Measurements from ENCODE around the gene XPNPEP1. TPM values are rescaled to one million over a fixed set of nuclear protein-coding genes. Genes with fewer than 3 reads are reported as not detected.

The XPNPEP1 gene
- total and polyA plus RNA-seq, 8 donors, result 34.1 to 112 (median 72.8) TPM

DNA sequence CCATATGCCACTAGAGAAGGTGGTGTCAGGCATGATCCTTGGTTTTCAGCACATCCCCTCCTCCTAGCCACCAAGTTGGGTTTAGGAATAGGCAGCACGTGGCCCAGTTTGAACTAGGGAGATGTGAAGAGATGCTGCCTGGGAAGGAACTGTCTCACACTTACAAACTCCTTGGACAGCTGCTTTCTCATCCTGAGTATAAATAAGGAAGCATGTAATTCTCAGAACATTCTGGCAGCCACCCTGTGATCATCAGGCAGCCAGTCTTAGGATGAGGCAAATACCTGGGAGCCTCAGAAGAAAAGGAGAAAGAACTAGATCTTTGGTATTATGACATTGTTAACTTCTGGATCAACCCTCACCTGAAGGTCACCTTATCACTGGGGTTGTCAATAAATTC is 21.3 kb upstream of the XPNPEP1 start:
- H3K36me3 ChIP-seq, result no peaks in the 10 kb centered on the region

DNA sequence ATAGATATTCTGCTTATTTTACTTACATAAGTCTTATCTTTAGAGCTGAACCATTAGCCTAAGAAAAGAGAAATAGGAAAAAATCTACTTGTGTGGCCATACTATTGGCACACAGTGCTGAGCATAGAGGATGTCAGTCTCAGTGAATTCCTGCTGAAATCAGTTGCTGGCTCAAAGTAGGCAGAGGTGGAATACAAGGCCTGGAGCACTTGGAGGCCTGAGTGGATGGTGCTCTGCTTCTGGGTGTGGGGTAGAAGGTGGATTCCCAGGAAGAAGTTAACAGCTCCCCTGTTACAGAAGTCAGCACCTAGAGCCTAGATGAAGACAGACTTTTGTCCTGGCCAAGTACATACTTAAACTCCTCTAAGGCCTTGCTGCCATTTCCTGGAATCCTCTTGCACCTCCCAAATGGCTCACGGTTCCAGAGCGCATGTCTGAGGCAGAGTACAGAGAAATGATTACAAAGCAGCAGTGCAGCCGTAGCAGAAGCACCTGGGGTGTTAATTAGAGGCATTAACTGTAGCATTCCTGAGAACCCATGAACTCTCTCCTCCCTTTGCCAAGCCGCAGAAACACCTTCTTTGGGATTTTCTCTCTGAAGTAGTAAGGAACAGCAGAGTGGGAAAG is 18.0 kb upstream of the XPNPEP1 start:
- intact Hi-C loops (cut with DNase I), result no loop called here
- Histone ChIP-seq H3K4me1 (no peaks in the 10 kb centered on the region), H3K27me3 (no peaks in the 10 kb centered on the region), H3K4me3 (no peak overlapping the region), H3K36me3 (no peaks in the 10 kb centered on the region), H3K9me3 (no peaks in the 10 kb centered on the region), H3K27ac (no peak overlapping the region)
- FAIRE-seq (no peak), DNase-seq (no peak), ATAC-seq (no peak)
- WGBS, 2 donors, result 89% methylated on average over 4 of the region's 4 CpGs
- no peak for TF ChIP-seq CTCF (IDR thresholded peaks at IDR 0.05)

More for the DNA sequence above, 21.3 kb upstream of the XPNPEP1 start:
- DNase-seq (no peak), ATAC-seq (no peak), FAIRE-seq (no peak)
- Histone ChIP-seq H3K27ac (no peak overlapping the region), H3K4me3 (no peak overlapping the region), H3K4me1 (no peaks in the 10 kb centered on the region), H3K9me3 (no peaks in the 10 kb centered on the region), H3K27me3 (no peaks in the 10 kb centered on the region)
- intact Hi-C loops (cut with DNase I), result no loop called here
- WGBS, 2 donors, result 66 to 79% methylated on average over 1 of the region's 1 CpG
- no peak for TF ChIP-seq CTCF (IDR thresholded peaks at IDR 0.05)

DNA sequence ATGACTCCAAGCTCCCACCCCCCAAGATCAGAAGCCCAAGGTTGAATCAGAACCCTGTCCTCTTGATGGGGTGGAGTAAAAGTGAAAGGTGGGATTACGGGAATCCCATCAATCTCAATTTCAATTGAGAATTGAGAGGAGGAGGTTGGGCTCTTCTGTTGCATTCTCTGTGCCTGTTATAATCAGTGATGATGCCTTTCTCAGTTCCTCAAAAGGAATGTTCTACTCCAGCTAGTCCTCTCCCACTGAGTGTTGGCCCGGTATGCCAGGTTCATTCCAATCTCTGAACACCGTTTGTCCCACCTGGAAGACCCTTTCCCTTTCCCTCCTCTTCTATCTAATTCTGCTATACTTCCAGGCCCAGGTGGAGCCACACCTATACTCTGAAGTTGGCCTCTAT is 17.2 kb upstream of the XPNPEP1 start:
- DNase-seq, result no peak
- 95% methylated on average over 3 of the region's 3 CpGs for WGBS, 2 donors
- Histone ChIP-seq H3K27ac (no peak overlapping the region), H3K9me3 (no peaks in the 10 kb centered on the region), H3K27me3 (no peaks in the 10 kb centered on the region), H3K4me1 (no peaks in the 10 kb centered on the region), H3K36me3 (no peaks in the 10 kb centered on the region), H3K4me3 (no peak overlapping the region)
- TF ChIP-seq CTCF (IDR thresholded peaks at IDR 0.05), result no peak
- no peak for FAIRE-seq
- intact Hi-C loops (cut with DNase I), result no loop called here
- no peak for ATAC-seq

DNA sequence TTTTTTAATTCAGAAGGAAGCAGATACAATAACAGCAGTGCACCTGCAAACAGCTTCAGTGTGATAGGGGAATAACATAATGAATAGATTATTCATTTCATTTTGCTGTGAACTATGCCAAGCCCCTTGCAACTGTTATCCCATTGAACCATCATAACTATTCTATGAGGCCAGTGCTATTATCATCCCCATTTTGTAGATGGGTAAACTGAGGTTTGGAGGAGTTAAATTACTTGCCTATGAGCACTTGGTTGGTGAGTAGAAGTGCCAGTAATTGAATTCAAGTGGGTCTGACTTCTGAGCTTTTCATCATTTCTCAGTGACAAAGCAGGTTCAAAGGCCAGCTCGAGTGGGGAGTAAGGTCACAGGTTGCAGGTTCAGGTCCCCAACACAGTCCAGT is 16.8 kb upstream of the XPNPEP1 start:
- Histone ChIP-seq H3K4me1 (peaks cover 0 to 3% (median under 1%) of the 10 kb centered on the region in 3 donors), H3K27ac (no peak overlapping the region), H3K36me3 (no peaks in the 10 kb centered on the region), H3K4me3 (no peak overlapping the region), H3K9me3 (no peaks in the 10 kb centered on the region), H3K27me3 (no peaks in the 10 kb centered on the region)
- WGBS, 2 donors, result 83 to 88% methylated on average over 1 of the region's 1 CpG
- no peak for TF ChIP-seq CTCF (IDR thresholded peaks at IDR 0.05)
- intact Hi-C loops (cut with DNase I), result no loop called here
- FAIRE-seq (no peak), DNase-seq (no peak), ATAC-seq (no peak)

GRCh38 chr10:109939315-109939961 is 16.1 kb upstream of the XPNPEP1 start:
- ATAC-seq (no peak), DNase-seq (no peak), FAIRE-seq (no peak)
- H3K36me3 ChIP-seq, result no peaks in the 10 kb centered on the region
- WGBS, 2 donors, result 93% methylated on average over 3 of the region's 3 CpGs
- H3K27ac ChIP-seq, result no peak overlapping the region
- peaks cover 0 to 7% (median 5%) of the 10 kb centered on the region in 3 donors for H3K4me1 ChIP-seq
- no peaks in the 10 kb centered on the region for H3K9me3 ChIP-seq
- no peak for TF ChIP-seq CTCF (IDR thresholded peaks at IDR 0.05)
- intact Hi-C loops (cut with DNase I), result no loop called here
- no peaks in the 10 kb centered on the region for H3K27me3 ChIP-seq
- no peak overlapping the region for H3K4me3 ChIP-seq
